NCI-H2227 (cell line): ENCODE data around the gene HDAC4.

Source experiments
- DNase-seq: peaks from one replicate; lab custom pipeline; 2025; ENCODE audit not compliant: unreplicated experiment; lab: John Stamatoyannopoulos, UW

Gene HDAC4

DNA sequence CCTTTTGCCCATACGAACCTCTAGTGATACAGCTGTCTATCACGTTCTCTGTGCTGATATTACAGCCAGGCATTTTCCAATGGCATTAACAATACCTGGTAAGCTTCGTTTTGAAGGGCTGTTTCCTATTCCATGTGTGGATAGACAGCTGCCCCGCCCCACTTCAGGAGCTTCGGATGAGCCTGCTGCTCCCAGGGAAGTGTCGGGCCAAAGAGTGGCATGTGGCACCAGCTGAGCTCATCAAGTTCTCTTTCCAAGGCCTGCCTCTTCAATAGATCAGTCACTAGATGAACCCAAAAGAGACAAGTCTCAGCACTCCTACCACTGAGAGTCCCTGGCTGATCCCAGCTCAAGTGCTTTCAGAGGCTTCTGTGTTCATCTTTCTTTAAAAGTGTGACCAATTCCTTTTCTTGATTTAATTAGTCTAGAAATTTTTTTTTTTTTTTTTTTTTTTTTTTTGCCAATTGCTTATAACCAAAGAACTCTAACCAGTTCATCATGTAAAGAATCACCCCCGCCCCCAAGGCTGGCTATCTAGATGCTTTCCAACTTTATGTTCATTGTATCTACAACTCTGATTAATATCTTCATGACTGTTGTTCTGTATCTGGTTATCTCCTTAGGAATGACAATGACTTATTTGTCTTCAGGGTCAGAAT lies 46.6 kb downstream of the HDAC4 start:
- DNase-seq = no peak

DNA sequence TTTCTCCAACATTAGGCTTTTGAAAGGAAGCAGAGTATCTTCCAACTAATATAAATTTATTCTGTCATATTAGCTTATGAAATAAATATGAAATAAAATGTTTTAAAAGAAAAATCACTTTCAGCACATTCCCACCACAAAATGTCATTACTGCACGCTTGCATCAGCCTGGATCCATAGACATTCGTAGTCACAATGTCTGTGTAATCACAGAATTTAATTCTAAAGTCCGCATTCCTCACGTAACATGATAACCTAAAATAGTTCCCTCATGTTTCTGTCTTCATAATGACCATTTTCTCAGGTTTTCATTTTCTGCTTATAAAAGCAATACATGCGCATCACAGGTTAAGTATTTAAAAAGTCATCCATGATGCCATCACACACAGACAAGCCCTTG lies 47.1 kb downstream of the HDAC4 start:
- no peak for DNase-seq

DNA sequence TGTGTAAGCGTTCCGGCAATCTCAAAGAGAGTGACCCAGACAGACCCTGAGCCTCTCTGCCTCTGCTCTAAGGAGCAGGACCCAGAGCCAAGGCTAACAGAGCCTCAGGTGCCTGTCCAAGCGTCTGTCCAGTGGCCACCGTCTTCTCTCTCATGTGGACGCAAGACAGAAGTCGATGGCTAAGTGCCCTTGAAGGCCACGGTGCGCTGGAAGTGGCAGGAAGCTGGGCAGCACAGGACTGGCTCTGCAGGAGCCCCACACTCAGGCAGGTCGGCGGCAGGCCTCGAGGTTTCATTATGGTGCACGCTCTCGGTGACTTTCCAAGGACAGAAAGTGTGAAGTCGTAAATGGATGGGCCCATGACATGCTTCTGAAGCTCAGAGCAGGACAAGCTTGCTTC lies 49.1 kb downstream of the HDAC4 start:
- no peak for DNase-seq

DNA sequence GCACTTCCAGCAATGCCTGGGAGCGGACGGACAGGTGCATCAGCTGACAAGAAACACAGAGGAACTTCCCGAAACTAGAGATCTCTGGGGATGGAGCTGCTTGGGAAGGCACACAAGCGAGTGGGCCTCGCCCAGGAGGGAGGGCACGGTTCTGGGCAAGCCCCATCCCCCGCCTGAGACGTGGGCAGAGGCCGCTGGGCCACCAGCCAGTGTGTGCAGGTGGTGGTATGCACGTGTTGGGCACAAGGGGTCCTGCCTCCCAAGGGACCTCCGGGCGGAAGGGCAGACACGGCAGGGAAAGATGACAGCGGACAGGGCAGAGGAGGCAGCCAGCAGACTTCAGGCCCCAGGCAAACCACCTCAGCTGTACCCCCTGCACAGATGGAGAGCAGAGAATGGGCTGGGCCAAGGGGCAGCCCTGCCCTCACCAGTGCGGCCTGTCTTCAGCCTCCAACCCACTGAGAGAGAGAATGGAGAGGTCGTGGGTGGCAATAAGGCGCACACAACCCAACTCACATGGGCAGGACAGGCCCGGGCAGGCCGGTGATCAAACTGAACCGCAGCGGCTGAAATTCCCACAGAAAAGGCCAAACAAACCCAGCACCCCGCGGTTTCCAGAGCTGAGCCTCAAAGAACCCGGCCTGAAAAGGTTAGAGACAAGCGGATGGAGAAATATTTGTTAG lies 51.2 kb downstream of the HDAC4 start:
- no peak for DNase-seq

DNA sequence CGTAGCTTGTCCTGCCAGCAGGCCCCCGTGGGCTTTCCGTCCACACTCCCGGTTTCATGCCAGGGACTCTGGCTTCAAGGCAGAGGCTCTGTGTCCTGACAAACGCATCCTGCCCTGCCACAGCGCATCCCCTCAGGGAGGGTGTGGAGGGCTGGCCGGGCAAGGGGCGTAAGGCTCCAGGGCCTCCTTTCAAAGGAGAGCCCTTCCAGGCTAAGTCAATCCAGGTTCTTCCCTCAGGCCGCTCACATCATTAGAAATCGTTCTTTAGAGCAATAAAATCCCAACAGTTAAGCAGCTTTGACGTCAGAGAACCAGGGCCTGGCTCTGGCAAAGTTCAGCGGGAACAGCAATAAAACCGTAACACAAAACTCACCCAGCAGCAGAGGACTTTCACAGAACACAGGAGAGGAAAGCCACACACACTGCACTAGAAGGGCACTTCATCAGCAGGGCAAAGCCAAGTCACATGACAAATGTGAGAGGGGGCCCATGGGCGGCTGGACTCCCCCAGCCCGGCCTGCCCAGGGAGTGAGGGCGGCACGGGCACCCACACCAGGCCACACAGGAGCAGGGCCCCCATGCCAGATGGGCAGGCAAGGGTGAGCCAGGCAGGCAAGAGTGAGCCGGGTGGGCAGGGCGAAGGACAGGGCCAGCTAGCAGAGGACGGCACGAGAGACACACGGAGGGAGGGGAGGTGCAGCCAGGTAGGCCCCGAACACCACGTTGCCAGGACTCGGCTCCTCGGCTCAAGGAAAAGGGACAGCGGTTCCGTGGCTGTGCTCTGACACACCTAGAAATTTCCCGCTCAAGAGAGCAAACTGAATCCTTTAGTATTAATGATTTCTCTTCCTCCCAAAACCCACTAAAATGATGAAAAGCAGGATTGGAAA lies 52.0 kb downstream of the HDAC4 start:
- DNase-seq = no peak

DNA sequence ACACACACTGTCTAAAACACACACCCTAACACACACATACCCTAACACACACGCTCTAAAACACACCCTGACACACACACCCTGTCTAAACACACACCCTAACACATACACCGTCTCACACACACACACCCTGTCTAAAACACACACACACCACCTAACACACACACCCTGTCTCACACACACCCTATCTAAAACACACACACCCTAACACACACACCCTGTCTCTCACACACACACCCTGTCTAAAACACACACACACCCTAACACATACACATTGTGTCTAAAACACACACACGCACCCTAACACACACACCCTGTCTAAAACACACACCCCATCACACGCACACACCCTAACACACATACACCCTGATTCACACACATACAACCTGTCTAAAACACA lies 54.1 kb downstream of the HDAC4 start:
- DNase-seq = no peak

DNA sequence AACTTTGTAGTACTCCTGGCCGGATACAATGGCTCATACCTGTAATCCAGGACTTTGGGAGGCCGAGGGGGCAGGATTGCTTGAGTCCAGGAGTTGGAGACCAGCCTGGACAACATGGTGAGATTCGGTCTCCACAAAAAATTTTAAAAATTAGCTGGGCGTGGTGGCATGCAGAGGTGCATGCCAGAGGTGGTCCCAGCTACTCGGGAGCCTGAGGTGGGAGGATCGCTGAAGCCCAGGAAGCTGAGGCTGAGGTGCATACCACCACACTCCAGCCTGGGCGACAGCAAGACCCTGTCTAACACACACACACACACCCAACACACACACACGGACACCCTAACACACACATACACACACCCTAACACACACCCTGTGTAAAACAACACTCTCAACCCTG lies 55.6 kb downstream of the HDAC4 start:
- DNase-seq = no peak

DNA sequence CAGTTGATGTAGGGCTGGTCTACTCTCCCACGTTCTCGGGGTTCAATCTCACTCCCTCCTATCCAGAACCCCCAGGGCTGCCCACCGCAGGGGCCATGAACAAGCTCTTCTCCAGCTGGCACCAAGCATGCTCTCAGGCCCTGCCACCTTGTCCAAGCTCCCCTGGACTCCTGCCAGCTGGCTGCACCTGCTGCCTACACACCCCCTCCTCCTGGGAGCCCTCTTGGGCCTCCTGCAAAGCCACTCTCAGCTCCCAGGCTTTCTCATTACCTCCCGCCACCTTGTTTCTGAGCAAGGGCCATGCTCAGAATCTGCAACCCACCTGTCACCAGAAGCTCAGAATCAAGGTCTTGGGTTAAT lies 56.0 kb downstream of the HDAC4 start:
- DNase-seq = no peak

DNA sequence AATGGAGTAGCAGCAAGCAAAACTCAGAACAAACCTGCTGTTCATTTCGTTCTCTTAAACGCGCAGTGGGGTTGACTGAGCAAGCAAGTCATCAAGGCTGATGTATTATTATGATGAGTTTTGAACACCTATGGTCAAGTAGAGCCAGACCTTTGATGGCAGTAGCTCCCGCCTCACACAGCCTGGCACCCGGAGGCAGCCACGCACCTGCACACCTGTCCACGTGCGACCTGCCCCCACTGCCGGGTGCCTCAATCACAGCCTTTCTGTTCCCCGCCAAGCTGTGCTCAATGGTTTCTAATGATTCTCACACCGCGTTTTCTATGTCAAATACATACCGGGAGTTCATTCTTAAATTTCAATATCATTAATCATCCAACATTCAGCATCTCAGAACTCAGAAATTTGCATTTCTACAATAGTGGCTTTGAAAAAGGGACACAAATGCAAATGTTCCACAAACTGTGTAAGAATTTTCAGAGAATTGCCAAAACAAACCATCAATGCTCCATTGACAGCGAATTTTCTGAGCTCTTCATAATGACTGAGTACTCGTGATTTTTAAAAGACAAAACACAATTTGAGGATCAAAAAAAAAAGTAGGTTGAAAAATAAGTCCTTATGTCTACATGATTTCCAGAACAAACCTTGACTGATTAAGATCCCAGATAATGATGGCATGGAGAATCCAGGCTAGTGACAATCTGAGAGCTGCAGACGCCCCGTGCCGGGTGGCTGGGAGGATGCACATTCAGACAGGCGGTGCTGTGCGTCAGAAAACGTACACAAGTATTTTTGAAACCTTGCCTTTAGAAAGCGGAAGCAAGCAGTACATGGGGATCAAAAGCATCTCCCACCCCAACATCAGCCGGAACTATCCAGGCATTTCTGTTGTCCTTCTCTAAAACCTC lies 56.6 kb downstream of the HDAC4 start:
- no peak for DNase-seq

DNA sequence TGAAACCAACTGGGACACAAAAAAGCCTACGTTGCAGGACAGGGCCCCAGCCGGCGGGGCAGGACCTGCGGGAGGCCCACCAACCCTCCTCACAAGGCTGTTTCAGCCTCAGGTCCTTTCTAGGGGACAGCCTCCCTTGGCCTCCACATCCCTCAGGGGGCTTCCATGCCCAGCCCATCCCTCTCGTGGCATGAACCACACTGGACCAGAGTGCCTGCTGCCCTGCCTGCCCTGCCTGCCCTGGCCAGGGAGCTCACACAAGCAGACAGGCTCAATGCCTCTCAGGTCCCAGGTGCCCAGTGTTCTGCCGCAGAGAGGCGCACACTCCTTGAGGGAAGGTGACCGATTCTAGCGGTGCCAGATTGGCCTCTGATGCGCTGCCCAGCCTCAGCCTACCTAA lies 57.4 kb downstream of the HDAC4 start:
- DNase-seq = no peak

DNA sequence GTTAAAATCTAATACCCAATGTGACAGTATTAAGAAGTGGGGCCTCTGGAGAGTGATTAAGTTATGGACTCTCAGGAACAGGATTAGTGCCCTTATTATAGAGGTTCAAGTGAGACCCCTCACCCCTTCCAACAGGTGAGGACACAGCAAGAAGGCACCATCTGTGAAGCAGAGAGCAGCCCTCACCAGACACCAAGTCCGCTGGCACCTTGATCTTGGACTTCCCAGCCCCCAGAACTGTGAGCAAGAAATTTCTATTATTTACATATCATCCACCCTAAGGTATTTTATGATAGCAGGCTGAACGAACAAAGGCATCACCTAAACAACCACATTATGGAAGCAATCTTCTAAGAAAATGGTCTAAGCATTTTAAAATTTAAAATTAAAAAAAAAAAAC lies 59.0 kb downstream of the HDAC4 start:
- no peak for DNase-seq

DNA sequence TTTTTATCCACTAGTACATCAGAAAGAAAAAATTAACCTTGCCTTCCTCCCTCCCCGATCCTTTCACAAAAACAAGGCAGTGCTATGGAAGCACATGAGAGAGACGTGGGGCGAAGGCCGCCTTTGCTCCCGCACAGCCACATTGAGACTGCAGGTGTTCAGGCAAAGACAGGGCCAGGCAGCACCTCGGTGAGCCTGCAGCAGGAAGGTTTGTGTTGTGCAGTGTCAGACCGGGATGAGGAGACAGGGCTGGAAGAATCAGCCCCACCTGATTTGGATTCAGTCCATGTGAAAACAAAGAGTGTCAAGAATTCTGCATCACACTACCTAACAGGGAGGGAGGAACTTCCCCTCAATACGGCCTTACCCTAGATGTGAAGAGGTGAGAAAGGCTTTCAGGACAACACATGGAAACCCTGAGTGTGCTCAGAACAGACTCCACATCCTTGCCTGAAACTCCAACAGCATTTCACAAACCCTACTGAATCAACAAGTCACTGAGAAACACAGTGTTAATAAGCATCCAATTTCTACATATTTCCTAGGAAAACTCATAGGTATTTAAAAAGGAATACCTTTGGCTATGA lies 59.6 kb downstream of the HDAC4 start:
- DNase-seq = no peak

DNA sequence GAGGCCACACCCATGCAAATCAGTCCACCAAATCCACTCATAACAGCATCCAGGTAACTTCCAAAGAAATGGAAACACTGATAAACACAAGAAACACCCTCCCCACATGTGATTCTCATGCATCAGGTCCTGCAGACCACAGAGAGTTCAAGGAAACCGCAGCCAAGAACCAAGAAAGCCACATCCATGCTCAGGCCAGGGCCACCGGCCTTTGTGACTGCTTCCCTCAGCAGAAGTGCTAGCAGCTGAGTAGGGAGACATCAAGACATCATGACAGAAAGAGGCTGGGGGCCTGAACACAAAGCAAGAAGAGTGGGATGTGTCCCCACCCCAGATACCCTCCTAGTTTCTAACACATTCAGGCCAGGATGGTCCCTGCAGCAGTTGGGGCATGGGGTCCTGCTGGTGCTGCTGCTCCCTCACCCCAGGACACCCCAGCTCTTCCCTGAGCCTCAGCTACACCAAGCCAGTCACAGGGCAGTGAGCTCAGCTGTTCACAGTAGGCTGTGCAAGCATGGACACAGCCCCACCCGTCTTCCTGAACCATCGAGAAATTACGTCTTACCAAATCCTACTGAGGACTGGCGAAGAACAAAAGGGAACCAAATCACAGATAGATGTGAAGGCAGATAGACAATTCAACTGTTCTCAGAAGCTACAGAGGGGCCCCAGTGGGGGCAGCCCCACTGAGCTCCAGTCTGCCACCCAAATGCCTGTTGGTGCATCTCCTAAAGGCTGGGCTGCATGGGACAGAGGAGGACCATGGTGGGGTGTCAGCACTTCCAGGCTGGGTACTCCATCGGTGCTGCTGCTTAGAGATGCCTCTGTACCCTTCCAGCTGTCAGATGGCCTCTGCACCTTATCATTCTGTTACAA lies 60.9 kb downstream of the HDAC4 start:
- DNase-seq = no peak

DNA sequence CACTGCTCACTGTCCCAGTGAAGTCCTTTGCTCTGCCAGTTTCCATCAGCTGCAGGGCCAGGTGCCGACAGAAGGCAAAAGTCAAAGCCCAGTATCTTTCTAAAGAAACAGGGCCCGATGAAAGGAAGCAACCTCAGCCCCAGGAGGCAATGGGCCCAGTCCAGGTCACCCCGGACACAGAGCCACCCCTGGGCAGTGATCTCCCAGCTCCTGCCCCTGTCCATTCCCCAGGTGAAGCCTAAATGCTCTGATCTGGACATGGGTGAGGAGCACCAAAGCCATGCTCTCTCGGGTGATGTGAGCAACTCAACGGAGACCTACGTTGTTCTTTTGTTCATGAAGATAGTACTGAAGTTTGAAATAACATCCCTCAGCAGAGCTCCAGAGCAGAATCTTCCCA lies 61.6 kb downstream of the HDAC4 start:
- no peak for DNase-seq

DNA sequence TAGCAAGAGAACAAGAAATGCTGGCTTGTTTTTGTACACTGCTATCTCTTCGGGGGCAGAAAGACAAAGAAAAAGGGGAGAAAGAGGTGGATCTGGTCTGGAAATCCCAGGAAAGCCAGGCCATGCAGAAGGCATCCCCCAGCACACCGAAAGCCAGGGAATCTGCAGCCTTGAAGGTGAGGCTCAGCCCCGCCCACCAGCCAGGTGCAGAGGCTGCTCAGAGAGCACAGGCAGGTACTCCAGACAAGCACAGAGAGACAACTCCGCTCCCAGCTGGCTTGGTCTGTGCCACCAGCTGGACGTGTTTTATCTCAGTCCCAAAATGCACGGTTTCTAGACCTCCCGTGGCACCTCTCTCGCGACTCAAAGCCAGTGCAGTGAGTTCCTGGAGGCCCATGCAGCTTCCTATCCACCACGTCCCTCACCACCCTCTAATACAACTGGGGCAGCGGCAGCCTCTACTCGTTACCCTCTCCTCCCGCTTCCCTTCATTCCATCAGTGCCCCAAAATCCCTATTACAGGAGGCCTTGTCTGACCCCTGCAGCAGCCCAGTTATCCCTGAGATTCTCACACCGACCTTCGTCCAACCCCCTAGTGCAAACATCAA lies 62.8 kb downstream of the HDAC4 start:
- DNase-seq = no peak

DNA sequence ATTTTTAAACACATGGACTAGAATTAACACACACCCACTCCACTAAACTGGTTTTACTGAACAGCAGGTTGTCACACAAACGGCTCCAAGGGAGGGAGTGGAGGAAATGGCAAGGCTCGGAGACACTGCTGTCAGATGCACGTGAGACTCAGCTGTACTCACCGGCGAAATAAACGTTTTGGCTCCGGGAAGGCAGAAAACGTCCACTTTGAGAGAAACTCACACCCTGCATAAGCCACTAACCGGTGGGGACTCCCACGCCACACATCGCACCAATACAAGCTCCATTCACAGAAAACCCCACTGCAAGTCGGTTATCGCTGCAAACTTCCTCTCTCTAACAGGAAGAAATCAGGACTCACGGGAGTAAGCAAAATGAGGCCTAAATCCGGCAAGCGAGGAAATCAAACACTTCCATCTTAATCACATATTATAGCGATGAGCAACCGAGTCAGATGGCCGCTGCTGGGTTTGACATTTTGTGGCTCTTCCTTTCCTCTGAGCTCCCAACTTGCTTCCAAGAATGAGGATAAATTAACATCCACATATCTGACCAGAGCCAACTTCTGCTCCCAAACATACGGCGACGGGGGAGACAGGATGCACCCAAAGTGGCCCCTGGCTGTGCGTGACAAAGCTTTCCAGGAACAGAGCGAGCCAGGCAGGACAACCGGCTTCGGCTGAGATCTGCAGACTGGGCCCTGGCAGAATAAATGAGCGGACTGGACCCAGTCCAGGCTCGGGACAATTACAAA lies 63.5 kb downstream of the HDAC4 start:
- no peak for DNase-seq

DNA sequence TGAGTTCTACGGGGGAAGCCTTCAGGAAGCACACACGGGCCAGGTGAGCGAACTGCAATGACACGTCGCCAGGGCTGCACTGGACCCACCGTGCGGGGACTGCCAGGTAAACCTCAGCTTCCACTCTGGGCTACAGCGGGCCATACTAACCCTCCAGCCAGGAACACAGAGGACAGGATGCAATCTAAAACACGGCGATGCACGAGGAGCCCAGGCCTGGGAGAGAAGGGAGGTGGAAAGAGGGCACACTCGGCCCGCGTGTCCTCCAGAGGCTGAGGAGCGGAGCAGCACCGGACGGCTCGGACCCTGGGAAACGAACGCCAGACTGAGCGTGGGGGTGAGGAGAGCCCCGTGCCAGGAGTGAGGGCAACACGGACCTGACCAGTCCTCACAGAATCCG lies 69.3 kb downstream of the HDAC4 start:
- DNase-seq = no peak

DNA sequence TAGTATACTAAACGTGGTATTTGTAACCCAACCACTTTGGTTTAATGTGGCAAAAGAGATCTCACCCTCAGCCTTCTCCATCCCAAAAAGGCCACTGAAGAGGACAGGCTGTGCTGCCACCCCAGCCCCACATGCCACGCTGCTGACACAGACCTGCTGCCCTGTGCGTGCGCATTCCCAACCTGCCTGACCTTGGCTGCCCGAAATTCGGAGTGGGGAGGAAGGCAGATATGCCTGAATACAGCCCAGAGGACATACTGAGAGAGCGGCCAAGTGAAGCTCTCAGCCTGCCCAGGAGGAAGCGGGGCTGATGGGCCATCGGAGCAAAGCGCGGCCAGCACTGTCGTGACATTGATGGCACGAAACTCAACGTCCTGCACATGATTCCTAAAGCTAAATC lies 70.0 kb downstream of the HDAC4 start:
- DNase-seq = no peak
